Osteoblast (primary cell): ENCODE results near the gene PID1. TPM values are rescaled to one million over a fixed set of nuclear protein-coding genes. Genes with fewer than 3 reads are reported as not detected.

Source experiments
- DNase-seq: peaks from one replicate; pipeline ENCODE4 v3.0.0; 2011; ENCODE audit warnings: low spot score, mixed read lengths; ENCODE audit not compliant: insufficient read length; ENCODE audit errors: missing footprints
- H2AFZ ChIP-seq: 2 replicates; pipeline ENCODE4 v1.6.0; 2011; ENCODE audit warnings: mild to moderate bottlenecking, low read length
- H3K27ac ChIP-seq: 2 replicates; pipeline ENCODE4 v1.5.1; 2011; ENCODE audit warnings: mild to moderate bottlenecking, low read depth, low read length, moderate library complexity
- H3K27me3 ChIP-seq: 2 replicates; pipeline ENCODE4 v1.6.0; 2012; ENCODE audit warnings: mild to moderate bottlenecking, control low read depth, inconsistent platforms, low read length, moderate library complexity; ENCODE audit not compliant: insufficient read depth
- H3K36me3 ChIP-seq: 2 replicates; pipeline ENCODE4 v1.5.1; 2011; ENCODE audit warnings: mild to moderate bottlenecking, low read length, control low read depth, moderate library complexity; ENCODE audit not compliant: insufficient read depth
- H3K4me1 ChIP-seq: 2 replicates; pipeline ENCODE4 v1.5.1; 2011; ENCODE audit warnings: mild to moderate bottlenecking, low read length, control low read depth, moderate library complexity; ENCODE audit not compliant: insufficient read depth
- H3K4me2 ChIP-seq: 2 replicates; pipeline ENCODE4 v1.6.0; 2011; ENCODE audit warnings: mild to moderate bottlenecking, low read length; ENCODE audit not compliant: insufficient read depth
- H3K4me3 ChIP-seq: fragments of 200-600 bp; sonication (generic); 3 replicates; pipeline ENCODE4 v1.5.1; 2012; ENCODE audit warnings: mild to moderate bottlenecking, low read length, inconsistent platforms; ENCODE audit not compliant: insufficient read depth
- H3K79me2 ChIP-seq: 2 replicates; pipeline ENCODE4 v1.6.0; 2012; ENCODE audit warnings: mild to moderate bottlenecking, low read length, control low read depth, inconsistent platforms; ENCODE audit not compliant: insufficient read depth
- H3K9me3 ChIP-seq: 2 replicates; pipeline ENCODE4 v1.5.1; 2011; ENCODE audit warnings: low read depth, low read length, control low read depth
- H4K20me1 ChIP-seq: 2 replicates; pipeline ENCODE4 v1.6.0; 2012; ENCODE audit warnings: mild to moderate bottlenecking, low read length, control low read depth; ENCODE audit not compliant: insufficient read depth
- total RNA-seq: library from RNA; depleted of rRNA; stranded (reverse); fragments of >200 nt; gene quantifications from 2 replicates; pipeline ENCODE4 v1.2.3, GENCODE V29; 2012
- TF ChIP-seq, protein P1 (sequence below): IDR thresholded peaks from 2 replicates; pipeline ENCODE4 v1.5.1; 2011; ENCODE audit warnings: mild to moderate bottlenecking, low read depth, low read length, moderate library complexity; ENCODE audit errors: extremely low read depth

The PID1 gene
- total RNA-seq, 1 donor = 9.8 TPM

DNA sequence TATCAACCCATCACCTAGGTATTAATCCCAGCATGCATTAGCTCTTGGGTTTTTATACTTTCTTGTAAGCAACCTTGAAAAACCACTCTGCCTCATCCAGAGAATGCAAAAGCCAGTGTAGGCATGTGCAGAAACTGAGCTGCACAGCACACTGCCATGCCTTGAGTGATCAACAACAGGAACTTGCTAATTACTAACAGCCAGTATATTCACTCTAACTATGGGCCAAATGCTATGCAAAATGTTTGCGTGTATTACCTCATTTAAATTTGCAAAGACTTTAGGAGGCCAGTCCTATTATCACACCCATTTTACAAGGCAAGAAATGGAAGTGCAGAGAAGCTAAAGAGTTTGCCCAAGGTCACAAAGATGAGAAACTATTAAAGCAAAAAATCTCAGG is 169.8 kb downstream of the PID1 start:
- Histone ChIP-seq H3K4me1 (no peaks in the 10 kb centered on the region), H3K36me3 (no peaks in the 10 kb centered on the region), H3K4me3 (no peak overlapping the region), H3K27me3 (no peaks in the 10 kb centered on the region), H3K79me2 (no peaks in the 10 kb centered on the region), H4K20me1 (no peaks in the 10 kb centered on the region), H2AFZ (no peak overlapping the region), H3K27ac (no peak overlapping the region), H3K4me2 (no peak overlapping the region), H3K9me3 (no peaks in the 10 kb centered on the region)
- TF ChIP-seq, protein P1, sequence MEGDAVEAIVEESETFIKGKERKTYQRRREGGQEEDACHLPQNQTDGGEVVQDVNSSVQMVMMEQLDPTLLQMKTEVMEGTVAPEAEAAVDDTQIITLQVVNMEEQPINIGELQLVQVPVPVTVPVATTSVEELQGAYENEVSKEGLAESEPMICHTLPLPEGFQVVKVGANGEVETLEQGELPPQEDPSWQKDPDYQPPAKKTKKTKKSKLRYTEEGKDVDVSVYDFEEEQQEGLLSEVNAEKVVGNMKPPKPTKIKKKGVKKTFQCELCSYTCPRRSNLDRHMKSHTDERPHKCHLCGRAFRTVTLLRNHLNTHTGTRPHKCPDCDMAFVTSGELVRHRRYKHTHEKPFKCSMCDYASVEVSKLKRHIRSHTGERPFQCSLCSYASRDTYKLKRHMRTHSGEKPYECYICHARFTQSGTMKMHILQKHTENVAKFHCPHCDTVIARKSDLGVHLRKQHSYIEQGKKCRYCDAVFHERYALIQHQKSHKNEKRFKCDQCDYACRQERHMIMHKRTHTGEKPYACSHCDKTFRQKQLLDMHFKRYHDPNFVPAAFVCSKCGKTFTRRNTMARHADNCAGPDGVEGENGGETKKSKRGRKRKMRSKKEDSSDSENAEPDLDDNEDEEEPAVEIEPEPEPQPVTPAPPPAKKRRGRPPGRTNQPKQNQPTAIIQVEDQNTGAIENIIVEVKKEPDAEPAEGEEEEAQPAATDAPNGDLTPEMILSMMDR = no peak
- no peak for DNase-seq

DNA sequence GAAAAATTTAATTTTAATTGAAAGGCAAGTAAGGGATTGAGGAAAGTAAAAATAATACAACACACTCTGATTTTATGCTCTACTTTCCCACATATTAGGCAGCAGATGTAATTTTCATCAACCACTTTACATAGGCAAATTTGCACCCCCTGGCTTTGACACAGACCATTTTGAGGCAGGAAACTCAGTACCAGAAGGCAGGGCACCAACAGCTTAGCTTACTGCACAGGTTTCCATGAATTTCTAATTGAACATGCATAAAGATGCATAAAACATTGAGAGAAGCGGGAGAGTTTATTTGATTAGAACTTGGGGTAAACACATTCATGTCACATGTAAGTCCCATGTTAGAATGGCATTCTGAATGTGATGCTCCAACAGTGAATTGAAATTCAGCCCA is 171.9 kb downstream of the PID1 start:
- Histone ChIP-seq H3K4me1 (no peaks in the 10 kb centered on the region), H3K4me2 (no peak overlapping the region), H2AFZ (no peak overlapping the region), H3K79me2 (no peaks in the 10 kb centered on the region), H3K36me3 (no peaks in the 10 kb centered on the region), H3K9me3 (no peaks in the 10 kb centered on the region), H3K27me3 (no peaks in the 10 kb centered on the region), H3K27ac (no peak overlapping the region), H3K4me3 (no peak overlapping the region), H4K20me1 (no peaks in the 10 kb centered on the region)
- TF ChIP-seq, protein P1 = no peak
- DNase-seq = no peak

GRCh38 chr2:229098801-229099200 is 172.3 kb downstream of the PID1 start:
- Histone ChIP-seq H3K27me3 (no peaks in the 10 kb centered on the region), H3K27ac (no peak overlapping the region), H3K4me1 (no peaks in the 10 kb centered on the region), H4K20me1 (no peaks in the 10 kb centered on the region), H2AFZ (no peak overlapping the region), H3K36me3 (no peaks in the 10 kb centered on the region), H3K4me2 (no peak overlapping the region), H3K79me2 (no peaks in the 10 kb centered on the region), H3K4me3 (no peak overlapping the region), H3K9me3 (no peaks in the 10 kb centered on the region)
- no peak for DNase-seq
- TF ChIP-seq, protein P1 = no peak

GRCh38 chr2:229096409-229097066 is 174.5 kb downstream of the PID1 start:
- H3K4me2 ChIP-seq = no peak overlapping the region
- no peak for DNase-seq
- TF ChIP-seq, protein P1 = no peak

More at GRCh38 chr2:229096409-229097066, 174.5 kb downstream of the PID1 start:
- Histone ChIP-seq H3K36me3 (no peaks in the 10 kb centered on the region), H3K9me3 (no peaks in the 10 kb centered on the region), H3K79me2 (no peaks in the 10 kb centered on the region), H3K27me3 (no peaks in the 10 kb centered on the region), H3K4me1 (no peaks in the 10 kb centered on the region), H4K20me1 (no peaks in the 10 kb centered on the region), H3K4me3 (no peak overlapping the region), H2AFZ (no peak overlapping the region), H3K27ac (no peak overlapping the region)
